ENCODE results near the gene ZCCHC14. TPM values are rescaled to one million over a fixed set of nuclear protein-coding genes. Genes with fewer than 3 reads are reported as not detected.

ZCCHC14 gene
- total RNA-seq, 1 donor from 2014 or later = 44.8 TPM

GRCh38 chr16:87414251-87414680 is 78.6 kb downstream of the ZCCHC14 start:
- Mint-ChIP-seq H3K9me3 (ENCODE audit: unreplicated experiment) (no peaks in the 10 kb centered on the region), H3K36me3 (ENCODE audit: unreplicated experiment) (peaks cover 51% of the 10 kb centered on the region), H3K4me1 (ENCODE audit: unreplicated experiment) (no peaks in the 10 kb centered on the region), H3K4me3 (ENCODE audit: unreplicated experiment) (no peak overlapping the region), H3K27ac (ENCODE audit: unreplicated experiment) (no peak overlapping the region), H3K27me3 (ENCODE audit: unreplicated experiment) (no peaks in the 10 kb centered on the region)
- no peak for TF ChIP-seq CTCF (IDR thresholded peaks at IDR 0.05)
- DNase-seq (ENCODE audit: extremely low spot score, unreplicated experiment) = no peak

GRCh38 chr16:87412996-87413421 is 79.8 kb downstream of the ZCCHC14 start:
- H3K36me3 Mint-ChIP-seq (ENCODE audit: unreplicated experiment) = peaks cover 49% of the 10 kb centered on the region

GRCh38 chr16:87412371-87412995 is 80.3 kb downstream of the ZCCHC14 start:
- no peak for TF ChIP-seq CTCF (IDR thresholded peaks at IDR 0.05)
- no peaks in the 10 kb centered on the region for H3K9me3 Mint-ChIP-seq (ENCODE audit: unreplicated experiment)
- no peak for DNase-seq (ENCODE audit: extremely low spot score, unreplicated experiment)

More at GRCh38 chr16:87412996-87413421, 79.8 kb downstream of the ZCCHC14 start:
- no peak for TF ChIP-seq CTCF (IDR thresholded peaks at IDR 0.05)
- Mint-ChIP-seq H3K4me1 (ENCODE audit: unreplicated experiment) (peaks cover 4% of the 10 kb centered on the region), H3K27me3 (ENCODE audit: unreplicated experiment) (no peaks in the 10 kb centered on the region), H3K9me3 (ENCODE audit: unreplicated experiment) (no peaks in the 10 kb centered on the region), H3K4me3 (ENCODE audit: unreplicated experiment) (no peak overlapping the region), H3K27ac (ENCODE audit: unreplicated experiment) (no peak overlapping the region)
- no peak for DNase-seq (ENCODE audit: extremely low spot score, unreplicated experiment)

GRCh38 chr16:87411375-87412271 is 81.2 kb downstream of the ZCCHC14 start:
- Mint-ChIP-seq H3K4me3 (ENCODE audit: unreplicated experiment) (no peak overlapping the region), H3K36me3 (ENCODE audit: unreplicated experiment) (peaks cover 51% of the 10 kb centered on the region), H3K9me3 (ENCODE audit: unreplicated experiment) (no peaks in the 10 kb centered on the region), H3K27ac (ENCODE audit: unreplicated experiment) (no peak overlapping the region), H3K27me3 (ENCODE audit: unreplicated experiment) (no peaks in the 10 kb centered on the region), H3K4me1 (ENCODE audit: unreplicated experiment) (peaks cover 4% of the 10 kb centered on the region)
- DNase-seq (ENCODE audit: extremely low spot score, unreplicated experiment) = no peak
- no peak for TF ChIP-seq CTCF (IDR thresholded peaks at IDR 0.05)

More at GRCh38 chr16:87412371-87412995, 80.3 kb downstream of the ZCCHC14 start:
- Mint-ChIP-seq H3K36me3 (ENCODE audit: unreplicated experiment) (peaks cover 49% of the 10 kb centered on the region), H3K4me1 (ENCODE audit: unreplicated experiment) (peaks cover 4% of the 10 kb centered on the region), H3K27ac (ENCODE audit: unreplicated experiment) (no peak overlapping the region), H3K4me3 (ENCODE audit: unreplicated experiment) (no peak overlapping the region), H3K27me3 (ENCODE audit: unreplicated experiment) (no peaks in the 10 kb centered on the region)

GRCh38 chr16:87410968-87411367 is 81.9 kb downstream of the ZCCHC14 start:
- DNase-seq (ENCODE audit: extremely low spot score, unreplicated experiment) = no peak
- H3K4me3 Mint-ChIP-seq (ENCODE audit: unreplicated experiment) = no peak overlapping the region

More at GRCh38 chr16:87410968-87411367, 81.9 kb downstream of the ZCCHC14 start:
- Mint-ChIP-seq H3K4me1 (ENCODE audit: unreplicated experiment) (peaks cover 4% of the 10 kb centered on the region), H3K27me3 (ENCODE audit: unreplicated experiment) (no peaks in the 10 kb centered on the region), H3K9me3 (ENCODE audit: unreplicated experiment) (no peaks in the 10 kb centered on the region), H3K27ac (ENCODE audit: unreplicated experiment) (no peak overlapping the region), H3K36me3 (ENCODE audit: unreplicated experiment) (peaks cover 52% of the 10 kb centered on the region)
- TF ChIP-seq CTCF (IDR thresholded peaks at IDR 0.05) = peak; percentile 24

All from osteocyte (in vitro differentiated cells).